Loucy (cell line): ENCODE results near the gene FTHL17.

Experiments used
- H2AFZ ChIP-seq: fragments of 200-600 bp; sonication (generic); 2 replicates; pipeline ENCODE4 v1.6.0; 2016; ENCODE audit warnings: antibody characterized with exemption, mild to moderate bottlenecking, low read length, moderate library complexity
- H3F3A ChIP-seq: fragments of 200-600 bp; 2 replicates; pipeline ENCODE4 v1.6.0; 2016; ENCODE audit warnings: antibody characterized with exemption, low read depth, mild to moderate bottlenecking
- H3K27me3 ChIP-seq: fragments of 200-600 bp; sonication (generic); 2 replicates; pipeline ENCODE4 v1.6.1; 2014; ENCODE audit warnings: low read length, mild to moderate bottlenecking; ENCODE audit not compliant: insufficient read depth, poor library complexity, severe bottlenecking
- H3K36me3 ChIP-seq: fragments of 200-600 bp; sonication (generic); 2 replicates; pipeline ENCODE4 v1.6.1; 2016; ENCODE audit warnings: low read length; ENCODE audit not compliant: insufficient read depth
- H3K4me1 ChIP-seq: fragments of 200-600 bp; sonication (generic); 2 replicates; pipeline ENCODE4 v1.5.1; 2014; ENCODE audit warnings: low read length, mild to moderate bottlenecking; ENCODE audit not compliant: insufficient read depth, poor library complexity, severe bottlenecking
- H3K4me2 ChIP-seq: fragments of 200-600 bp; sonication (generic); 2 replicates; pipeline ENCODE4 v1.6.0; 2014; ENCODE audit warnings: antibody characterized with exemption, low read length, low read depth, mild to moderate bottlenecking; ENCODE audit not compliant: poor library complexity, severe bottlenecking
- H3K4me3 ChIP-seq: fragments of 200-600 bp; sonication (generic); 2 replicates; pipeline ENCODE4 v1.5.1; 2014; ENCODE audit warnings: low read length, mild to moderate bottlenecking, mixed read lengths; ENCODE audit not compliant: poor library complexity, severe bottlenecking
- H3K79me2 ChIP-seq: fragments of 200-600 bp; sonication (generic); 2 replicates; pipeline ENCODE4 v1.6.1; 2014; ENCODE audit warnings: low read length; ENCODE audit not compliant: insufficient read depth
- H3K9ac ChIP-seq: fragments of 200-600 bp; sonication (generic); 2 replicates; pipeline ENCODE4 v1.6.0; 2014; ENCODE audit warnings: mild to moderate bottlenecking, low read depth, low read length, moderate library complexity; ENCODE audit not compliant: poor library complexity, severe bottlenecking
- H3K9me2 ChIP-seq: fragments of 200-600 bp; sonication (generic); replicated peaks from 2 replicates; pipeline ENCODE4 v1.6.1; 2016; ENCODE audit warnings: low read depth, low read length, mixed read lengths
- H3K9me3 ChIP-seq: fragments of 200-600 bp; sonication (generic); 2 replicates; pipeline ENCODE4 v1.6.1; 2014; ENCODE audit warnings: mild to moderate bottlenecking, antibody characterized with exemption, low read length, low read depth; ENCODE audit not compliant: insufficient read depth
- H4K20me1 ChIP-seq: fragments of 200-600 bp; sonication (generic); 2 replicates; pipeline ENCODE4 v1.6.0; 2014; ENCODE audit warnings: antibody characterized with exemption, low read length, mild to moderate bottlenecking; ENCODE audit not compliant: insufficient read depth, poor library complexity, severe bottlenecking
- EZH2phosphoT487 ChIP-seq: fragments of 200-600 bp; IDR thresholded peaks from 2 replicates; pipeline ENCODE4 v1.6.1; 2018; ENCODE audit warnings: antibody characterized with exemption, mild to moderate bottlenecking, moderate library complexity, borderline replicate concordance
- TF ChIP-seq, protein P1 (sequence below): fragments of 200-600 bp; sonication (generic); conservative IDR thresholded peaks from 2 replicates; pipeline ENCODE4 v1.5.1; 2014; ENCODE audit warnings: mild to moderate bottlenecking, antibody characterized with exemption, low read length

Gene FTHL17

DNA sequence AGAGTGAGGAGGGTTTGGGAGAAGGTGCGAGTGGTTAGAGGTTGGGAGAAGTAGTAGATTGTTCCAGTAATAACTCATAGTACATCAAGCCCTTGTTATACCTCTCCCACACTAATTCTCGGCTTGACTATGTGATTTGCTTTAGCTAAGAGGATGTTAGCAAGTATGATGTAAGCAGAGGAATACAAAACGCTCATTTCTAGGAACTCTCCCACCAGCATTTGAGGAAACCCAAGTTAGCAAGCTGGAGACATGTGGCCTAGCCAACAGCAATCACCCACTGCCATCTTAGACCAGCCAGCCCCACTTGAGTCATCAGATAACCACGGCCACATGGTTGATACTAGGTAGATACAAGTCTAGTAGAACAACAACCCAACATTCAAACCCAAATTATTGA, 14.2 kb downstream of the FTHL17 start:
- Histone ChIP-seq H3K9ac (no peak overlapping the region), H3K9me2 (no peaks in the 10 kb centered on the region), H3F3A (no peaks in the 10 kb centered on the region), H3K4me3 (no peak overlapping the region), H2AFZ (no peak overlapping the region), H3K27me3 (no peaks in the 10 kb centered on the region), H3K4me2 (no peak overlapping the region), H3K9me3 (no peaks in the 10 kb centered on the region), H3K36me3 (no peaks in the 10 kb centered on the region), H3K79me2 (no peaks in the 10 kb centered on the region), H4K20me1 (no peaks in the 10 kb centered on the region), H3K4me1 (no peaks in the 10 kb centered on the region)
- no peak for TF ChIP-seq EZH2phosphoT487
- TF ChIP-seq, protein P1, sequence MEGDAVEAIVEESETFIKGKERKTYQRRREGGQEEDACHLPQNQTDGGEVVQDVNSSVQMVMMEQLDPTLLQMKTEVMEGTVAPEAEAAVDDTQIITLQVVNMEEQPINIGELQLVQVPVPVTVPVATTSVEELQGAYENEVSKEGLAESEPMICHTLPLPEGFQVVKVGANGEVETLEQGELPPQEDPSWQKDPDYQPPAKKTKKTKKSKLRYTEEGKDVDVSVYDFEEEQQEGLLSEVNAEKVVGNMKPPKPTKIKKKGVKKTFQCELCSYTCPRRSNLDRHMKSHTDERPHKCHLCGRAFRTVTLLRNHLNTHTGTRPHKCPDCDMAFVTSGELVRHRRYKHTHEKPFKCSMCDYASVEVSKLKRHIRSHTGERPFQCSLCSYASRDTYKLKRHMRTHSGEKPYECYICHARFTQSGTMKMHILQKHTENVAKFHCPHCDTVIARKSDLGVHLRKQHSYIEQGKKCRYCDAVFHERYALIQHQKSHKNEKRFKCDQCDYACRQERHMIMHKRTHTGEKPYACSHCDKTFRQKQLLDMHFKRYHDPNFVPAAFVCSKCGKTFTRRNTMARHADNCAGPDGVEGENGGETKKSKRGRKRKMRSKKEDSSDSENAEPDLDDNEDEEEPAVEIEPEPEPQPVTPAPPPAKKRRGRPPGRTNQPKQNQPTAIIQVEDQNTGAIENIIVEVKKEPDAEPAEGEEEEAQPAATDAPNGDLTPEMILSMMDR = no peak

DNA sequence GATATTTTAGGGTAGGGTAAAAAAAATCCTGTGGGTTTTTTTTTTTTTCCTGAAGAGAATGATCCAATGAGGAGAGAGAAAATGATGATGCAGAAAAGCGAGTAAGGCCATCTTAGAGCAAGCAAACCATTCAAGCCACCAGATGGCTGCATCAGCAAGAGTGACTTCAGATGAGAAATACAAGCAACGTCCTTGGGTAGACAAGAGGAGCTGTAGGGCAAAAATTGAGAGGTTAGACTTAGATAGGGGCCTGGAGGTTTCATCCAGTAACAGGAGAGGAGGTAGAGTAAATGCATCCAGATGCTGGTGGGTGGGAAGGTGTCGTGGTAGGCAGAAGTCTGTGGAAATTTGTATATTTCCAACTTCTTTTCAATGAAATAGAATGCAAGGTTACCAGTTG, 14.6 kb downstream of the FTHL17 start:
- H3K4me2 ChIP-seq = no peak overlapping the region
- H3K36me3 ChIP-seq = no peaks in the 10 kb centered on the region
- no peaks in the 10 kb centered on the region for H4K20me1 ChIP-seq
- H3K9me3 ChIP-seq = no peaks in the 10 kb centered on the region
- H3K27me3 ChIP-seq = no peaks in the 10 kb centered on the region
- no peaks in the 10 kb centered on the region for H3F3A ChIP-seq
- no peak for TF ChIP-seq EZH2phosphoT487
- TF ChIP-seq, protein P1 = 0 out of 2 replicates have a peak, but pooled peaks have one; percentile 16
- H2AFZ ChIP-seq = no peak overlapping the region
- H3K4me1 ChIP-seq = no peaks in the 10 kb centered on the region
- H3K9ac ChIP-seq = no peak overlapping the region
- H3K9me2 ChIP-seq = no peaks in the 10 kb centered on the region
- H3K4me3 ChIP-seq = no peak overlapping the region
- H3K79me2 ChIP-seq = no peaks in the 10 kb centered on the region

DNA sequence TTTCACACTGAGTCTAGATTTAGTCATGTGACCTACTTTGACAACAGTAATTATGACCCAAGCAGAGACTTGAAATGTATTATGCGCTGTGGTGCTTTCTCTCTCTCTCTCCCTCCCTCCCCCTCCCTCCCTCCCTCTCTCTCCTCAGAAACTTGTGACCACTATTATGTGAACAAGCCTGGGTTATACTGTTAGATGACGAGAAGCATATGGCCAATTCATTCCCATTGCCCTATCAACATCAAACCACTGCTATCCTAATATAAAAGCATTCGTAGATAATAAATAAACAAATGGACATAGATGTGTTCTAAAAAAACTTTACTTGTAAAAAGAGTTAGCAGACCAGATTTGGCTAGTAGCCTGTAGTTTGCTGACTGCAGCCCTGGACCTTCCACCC, 18.2 kb downstream of the FTHL17 start:
- Histone ChIP-seq H3K36me3 (no peaks in the 10 kb centered on the region), H3K9ac (no peak overlapping the region), H2AFZ (no peak overlapping the region), H3K27me3 (no peaks in the 10 kb centered on the region), H3F3A (no peaks in the 10 kb centered on the region), H3K79me2 (no peaks in the 10 kb centered on the region), H3K4me3 (no peak overlapping the region), H3K9me2 (no peaks in the 10 kb centered on the region), H3K4me1 (no peaks in the 10 kb centered on the region), H3K4me2 (no peak overlapping the region), H4K20me1 (no peaks in the 10 kb centered on the region), H3K9me3 (no peaks in the 10 kb centered on the region)
- TF ChIP-seq, protein P1 = no peak
- TF ChIP-seq EZH2phosphoT487 = no peak
